GM18861 (cell line): ENCODE results near the gene NMRK1.

Experiments used
- ATAC-seq: cut with Tn5 transposase; IDR thresholded peaks from one replicate; pipeline ENCODE4 v1.9.1; 2021; ENCODE audit not compliant: unreplicated experiment

The NMRK1 gene

DNA sequence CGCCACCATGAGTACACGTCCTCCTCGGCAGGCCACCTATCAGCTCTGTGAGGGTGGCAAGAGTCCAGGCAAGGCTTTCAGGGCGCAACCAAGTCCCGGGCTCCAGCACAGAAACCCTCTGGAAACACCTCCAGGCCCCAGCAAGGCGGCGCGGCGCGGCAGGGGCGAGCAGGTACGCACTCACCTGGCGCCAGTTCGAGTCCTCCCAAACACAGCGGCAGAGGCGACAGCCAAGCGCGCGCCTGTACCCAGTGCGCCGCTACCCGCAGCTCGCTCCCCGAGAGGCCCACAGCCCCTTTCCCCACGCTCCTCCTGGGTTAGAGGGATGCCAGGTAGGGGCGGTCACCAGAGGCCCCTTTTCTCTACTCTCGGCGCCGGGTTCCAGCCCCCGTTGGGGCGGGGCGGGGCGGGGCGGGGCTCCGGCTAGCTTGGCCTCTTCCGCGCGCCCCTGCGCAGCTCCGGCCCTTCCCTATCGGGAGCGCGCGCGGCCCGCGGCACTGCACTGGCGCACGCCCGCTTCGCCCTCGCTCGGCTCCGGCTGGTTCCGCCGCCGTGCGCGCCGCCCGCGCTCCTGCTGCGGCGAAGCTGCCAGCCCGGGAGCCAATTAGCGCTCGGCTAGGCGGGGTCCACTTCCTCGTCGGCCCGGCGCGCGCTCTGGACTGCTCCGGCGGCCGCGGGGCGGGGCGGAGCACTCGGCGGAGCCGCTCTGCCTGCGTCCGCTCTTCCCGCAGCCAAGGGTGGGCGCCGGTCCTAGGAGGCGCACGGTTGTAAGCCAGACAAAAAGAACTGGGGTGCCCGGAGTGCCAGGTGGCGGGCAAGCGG is at the start of gene NMRK1, which contains the start of gene OSTF1:
NMRK1 (minus strand) TSS at position 332 of the 822 bp plus-strand sequence. CDS start 5,040 bp downstream, outside the sequence.
OSTF1 (plus strand) TSS at position 691 of the 822 bp plus-strand sequence. CDS start 179 bp downstream, outside the sequence.
- peak; percentile 86 for ATAC-seq

DNA sequence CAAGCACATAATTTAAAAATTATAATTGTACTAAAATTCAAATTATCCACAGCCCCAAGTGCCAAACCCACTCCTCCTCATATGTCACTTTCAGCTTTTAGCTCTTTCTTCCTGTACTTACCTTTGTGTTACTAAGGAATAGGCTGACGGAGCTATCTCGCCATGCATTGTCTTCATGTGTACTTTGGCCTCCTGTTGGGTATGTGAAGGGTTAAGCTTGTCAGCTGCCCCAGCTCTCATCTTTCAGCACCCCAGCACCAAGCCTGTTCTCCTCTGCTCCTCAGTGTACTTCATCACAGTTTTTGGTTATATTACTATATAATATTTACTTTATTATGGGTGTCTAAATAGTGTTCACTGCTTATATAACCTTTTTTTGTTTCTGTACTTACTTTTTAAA is 46.5 kb upstream of the NMRK1 start:
- ATAC-seq, result no peak

DNA sequence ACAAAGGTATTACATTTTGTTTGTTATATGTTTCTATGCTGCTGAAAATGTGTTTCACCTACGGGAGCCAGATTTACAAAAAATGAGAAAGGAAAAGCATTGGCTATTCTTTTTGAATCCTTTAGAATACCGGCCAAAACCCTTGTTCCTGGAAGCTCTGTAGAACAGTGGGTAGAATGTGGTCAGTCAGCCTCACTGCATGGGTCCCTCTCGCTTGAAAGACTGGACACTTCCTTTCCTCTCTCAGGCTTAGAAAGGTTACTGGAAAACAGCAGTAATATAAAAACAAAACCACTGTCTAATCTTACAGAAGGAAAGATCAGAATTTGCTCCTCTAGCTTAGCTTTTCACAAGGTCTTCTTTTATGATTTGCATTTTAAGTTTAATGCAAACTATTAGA is 45.4 kb upstream of the NMRK1 start:
- ATAC-seq, result no peak

DNA sequence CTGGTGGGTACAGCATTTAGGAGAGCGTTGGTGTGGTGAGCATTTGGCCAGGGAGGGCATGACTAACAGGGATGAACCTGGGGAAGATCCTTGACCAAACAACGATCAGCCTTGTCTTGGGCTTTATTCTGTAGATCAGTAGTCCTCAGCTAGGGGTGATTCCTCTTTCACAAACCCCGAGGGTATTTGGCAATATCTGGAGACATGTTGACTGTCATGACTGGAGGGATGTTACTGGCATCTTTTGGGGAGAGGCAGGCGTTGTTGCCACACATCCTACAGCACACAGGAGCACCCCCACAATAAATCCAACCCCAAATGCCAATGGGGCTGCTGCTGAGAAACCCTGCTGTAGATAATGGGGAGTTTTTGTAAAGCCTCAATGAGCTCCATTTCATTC is 44.3 kb upstream of the NMRK1 start:
- no peak for ATAC-seq

DNA sequence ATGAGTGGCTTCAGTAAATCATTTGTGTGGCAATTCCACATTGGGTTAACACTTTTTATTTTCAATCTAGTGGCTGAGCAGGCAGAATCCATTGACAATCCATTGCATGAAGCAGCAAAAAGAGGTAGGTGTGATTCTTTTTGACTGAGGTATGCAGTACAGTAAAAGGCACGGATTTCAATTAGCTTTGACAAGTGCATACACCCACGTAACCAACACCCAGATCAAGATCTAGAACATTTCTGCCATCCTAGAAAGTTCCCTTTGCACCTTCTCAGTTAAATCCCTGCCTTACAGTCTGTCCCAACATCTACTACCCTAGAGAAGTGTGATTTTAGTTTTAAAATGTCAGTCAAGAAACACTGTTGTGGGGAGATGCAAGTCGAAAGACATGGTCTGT is 43.7 kb upstream of the NMRK1 start:
- no peak for ATAC-seq

DNA sequence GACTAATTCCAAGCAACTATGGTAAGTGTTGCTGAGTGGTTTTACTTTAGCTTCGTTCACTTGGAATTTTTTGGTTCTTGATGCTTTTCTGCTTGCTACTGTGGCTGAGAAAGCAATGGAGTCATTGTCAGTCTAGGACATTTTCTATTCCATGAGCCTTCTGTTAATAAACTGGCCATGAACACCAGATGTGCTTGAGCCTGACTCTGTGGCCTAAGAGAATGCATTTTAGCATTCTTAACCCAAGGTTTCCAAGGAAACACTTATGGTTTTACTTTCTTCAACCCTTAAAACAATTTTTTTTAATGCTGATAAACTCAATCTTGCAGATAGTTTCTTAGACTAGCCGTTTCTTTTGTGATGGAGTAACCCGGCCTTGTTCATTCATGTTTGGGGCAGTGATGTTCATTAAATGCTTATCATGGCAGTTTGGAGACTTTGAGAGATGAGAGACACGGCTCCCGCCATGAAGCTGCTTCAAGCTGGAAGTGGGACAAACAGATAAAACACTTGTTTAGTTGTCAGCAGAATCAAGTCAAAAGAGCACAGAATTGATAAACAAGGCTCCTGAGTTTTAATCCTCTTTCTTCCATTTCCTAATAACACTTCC is 42.8 kb upstream of the NMRK1 start:
- no peak for ATAC-seq

DNA sequence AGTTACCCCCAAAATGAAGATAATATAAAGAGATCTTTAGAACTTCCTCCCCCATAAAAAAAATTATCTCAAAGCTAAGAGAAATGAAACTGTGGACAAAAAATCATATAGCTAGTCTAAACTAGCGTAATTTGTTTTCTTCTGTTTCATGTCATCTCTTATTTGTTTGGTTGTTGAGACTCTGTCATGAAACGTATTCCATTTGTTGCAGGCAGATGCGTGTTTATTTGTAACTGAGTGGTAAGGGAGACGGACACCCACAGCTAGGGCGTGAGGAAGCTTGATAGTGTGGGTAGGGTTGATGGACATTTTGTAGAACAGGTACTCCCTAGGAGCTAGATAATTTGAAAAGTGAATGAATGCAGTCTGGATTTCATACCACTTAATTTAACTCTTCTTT is 42.2 kb upstream of the NMRK1 start:
- no peak for ATAC-seq

DNA sequence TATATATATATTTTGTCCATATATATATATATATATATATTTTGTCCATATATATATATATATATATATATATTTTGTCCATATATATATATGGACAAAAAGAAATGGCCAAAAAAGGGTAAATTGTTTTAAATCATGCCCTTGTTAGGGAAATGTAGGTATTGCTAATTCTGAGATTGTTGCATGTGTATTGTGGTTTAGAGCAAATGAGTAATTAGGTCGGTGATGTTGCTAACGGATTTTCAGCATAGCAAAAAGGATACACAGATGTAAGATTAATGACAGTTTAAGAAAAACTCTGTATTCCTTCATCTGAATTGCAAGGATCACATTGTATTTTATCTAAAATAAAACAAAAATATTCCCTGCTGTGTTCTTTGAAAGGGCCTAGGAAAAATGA is 40.6 kb upstream of the NMRK1 start:
- ATAC-seq, result no peak

DNA sequence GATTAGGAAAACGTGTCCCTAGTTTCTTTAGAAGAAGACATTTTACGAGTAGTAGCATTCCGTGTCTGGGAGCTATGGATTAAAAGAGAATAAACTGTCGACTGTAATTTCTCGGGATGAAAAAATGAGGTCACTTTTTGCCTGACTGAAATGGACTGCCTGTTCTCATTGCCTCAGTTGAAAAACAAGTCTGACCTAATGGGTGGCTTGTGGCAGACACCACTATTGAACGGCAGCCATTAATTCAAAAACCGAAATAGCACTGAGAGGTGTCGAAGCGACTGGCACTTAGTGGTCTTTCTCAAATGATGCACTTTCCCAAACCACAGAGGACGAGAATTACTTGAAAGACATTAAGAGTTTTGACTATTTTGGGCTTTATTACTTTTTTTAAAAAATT is 35.7 kb upstream of the NMRK1 start:
- no peak for ATAC-seq

DNA sequence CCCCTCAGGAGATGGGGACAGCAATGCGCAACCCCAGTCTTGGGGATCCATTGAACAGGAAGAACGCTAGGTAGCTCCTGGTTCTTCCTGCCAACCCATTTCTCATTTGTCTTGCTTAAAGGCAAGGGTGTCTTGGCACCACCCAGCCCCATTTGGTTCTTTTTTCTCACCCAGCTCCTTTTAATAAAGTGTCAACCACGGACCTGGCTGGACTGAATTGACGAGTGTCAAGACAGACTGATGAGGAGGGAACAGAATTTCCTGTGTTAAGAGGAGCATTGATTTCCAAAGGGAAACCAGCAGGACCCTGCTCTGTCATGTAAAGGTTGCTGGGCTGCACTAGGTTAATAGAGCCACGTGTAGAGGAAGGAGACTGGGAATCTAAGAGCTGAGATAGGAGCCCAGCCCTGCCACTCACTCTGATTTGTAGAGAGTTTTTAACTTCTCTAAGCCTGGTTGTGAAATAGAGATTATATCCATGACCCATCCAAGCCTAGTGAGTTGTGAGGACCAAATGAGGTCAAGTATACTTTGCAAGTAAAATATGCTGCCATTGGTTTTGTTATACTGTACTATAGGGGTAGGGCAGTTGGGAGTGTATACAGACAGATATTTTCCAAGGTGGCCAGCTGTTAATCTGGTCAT is 34.1 kb upstream of the NMRK1 start:
- ATAC-seq, result no peak

DNA sequence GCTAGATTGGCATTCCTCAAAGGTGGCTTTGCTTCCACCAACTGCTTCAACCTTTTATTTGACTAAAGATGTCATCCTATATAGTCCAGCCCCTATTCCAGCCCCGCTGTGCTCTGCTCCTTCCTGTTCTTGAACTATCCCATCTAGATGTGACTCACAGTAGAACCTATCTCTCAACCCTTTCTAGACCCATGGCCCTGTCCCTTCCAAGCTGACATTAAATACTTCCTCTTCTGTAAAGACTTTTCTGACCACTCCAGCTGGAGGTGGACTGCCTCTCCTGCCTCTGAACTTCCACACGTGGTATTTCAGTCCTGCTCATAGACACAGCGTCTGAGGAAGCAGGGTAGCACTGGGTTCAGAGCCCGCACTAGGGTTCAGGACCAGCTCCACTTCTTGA is 32.7 kb upstream of the NMRK1 start:
- ATAC-seq, result no peak

DNA sequence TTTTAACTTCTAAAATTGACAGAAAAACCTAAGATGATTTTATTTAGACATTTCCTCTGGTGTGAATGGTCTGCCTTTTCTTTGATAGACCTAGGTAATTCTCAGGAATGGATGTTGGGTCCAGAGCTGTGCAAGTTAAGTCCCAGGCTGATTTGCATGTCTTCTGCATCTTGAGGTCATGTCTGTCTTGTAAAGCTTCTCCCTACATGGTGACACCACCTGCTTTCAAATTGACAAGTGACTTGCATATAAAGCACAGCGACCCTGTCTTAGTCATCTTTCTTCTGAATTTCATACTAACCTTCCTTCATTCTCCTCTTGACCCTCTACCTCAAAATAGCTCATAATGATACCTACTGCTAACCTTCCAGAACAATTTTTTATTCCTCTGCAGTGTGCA is 29.6 kb upstream of the NMRK1 start:
- no peak for ATAC-seq

DNA sequence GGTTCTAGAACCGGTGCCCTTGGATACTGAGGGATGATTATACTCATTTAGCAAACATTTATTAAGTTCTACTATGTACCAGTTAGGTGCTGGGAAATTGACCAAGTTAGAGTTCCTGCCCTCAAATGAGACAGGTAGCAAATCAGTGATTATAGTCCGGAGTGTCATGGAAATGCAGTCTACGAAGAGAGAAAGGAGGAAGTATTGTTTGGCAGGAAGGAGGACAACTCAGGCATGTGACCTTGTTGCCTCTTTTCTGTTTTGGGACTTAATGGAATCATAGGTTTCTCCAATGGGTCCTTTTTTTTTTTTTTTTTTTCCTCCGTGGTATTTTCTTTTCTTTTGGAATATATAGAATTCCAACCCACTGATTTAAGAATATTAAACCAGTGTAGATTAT is 28.4 kb upstream of the NMRK1 start:
- no peak for ATAC-seq

DNA sequence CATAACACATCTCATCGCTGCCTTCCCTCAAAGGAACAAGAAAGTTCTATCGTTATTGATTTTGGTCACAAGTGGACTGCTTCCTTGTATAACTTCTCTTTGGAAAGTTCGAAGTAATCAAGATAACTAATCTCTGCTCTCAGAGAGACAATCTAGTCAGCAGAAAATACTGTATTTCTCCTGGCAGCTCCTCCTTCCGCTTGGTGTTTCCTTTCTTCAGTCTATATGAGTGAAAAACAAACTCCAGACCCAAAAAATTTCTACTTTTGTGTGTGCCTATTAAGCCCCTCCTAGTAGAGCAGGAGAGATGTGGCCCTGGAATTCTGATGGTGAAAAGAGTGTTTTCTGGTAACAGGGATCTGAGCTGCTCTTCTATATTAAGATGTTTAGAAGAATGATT is 24.8 kb upstream of the NMRK1 start:
- no peak for ATAC-seq

DNA sequence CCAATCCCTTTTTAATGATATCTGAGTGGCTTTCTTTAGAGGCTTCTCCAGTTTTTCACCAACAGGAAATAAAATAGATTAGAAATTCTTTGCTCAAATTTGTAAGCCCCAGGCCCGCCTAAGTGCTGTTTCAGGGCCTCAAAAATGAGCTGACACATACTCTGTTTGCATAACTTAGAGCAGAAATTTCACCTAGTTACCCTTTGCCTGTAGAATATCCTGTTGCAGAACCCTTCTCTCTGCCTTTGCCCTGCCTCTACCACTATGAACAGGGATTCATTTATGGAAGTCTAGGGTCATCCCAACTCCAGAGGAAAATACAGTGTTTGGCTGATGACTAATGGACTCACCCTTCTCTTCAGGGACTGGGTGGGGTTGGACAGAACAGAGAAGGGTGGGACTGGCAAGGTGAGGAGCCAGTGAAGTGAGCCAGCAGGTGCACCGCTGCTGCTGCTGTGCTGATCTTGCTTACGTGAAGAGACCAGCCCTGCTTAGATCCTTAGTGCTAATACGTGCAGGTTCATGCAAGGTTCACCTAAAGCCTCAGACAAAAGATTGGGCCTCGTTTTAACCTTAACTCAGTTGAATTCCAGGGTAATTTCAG is 23.2 kb upstream of the NMRK1 start:
- ATAC-seq, result no peak

DNA sequence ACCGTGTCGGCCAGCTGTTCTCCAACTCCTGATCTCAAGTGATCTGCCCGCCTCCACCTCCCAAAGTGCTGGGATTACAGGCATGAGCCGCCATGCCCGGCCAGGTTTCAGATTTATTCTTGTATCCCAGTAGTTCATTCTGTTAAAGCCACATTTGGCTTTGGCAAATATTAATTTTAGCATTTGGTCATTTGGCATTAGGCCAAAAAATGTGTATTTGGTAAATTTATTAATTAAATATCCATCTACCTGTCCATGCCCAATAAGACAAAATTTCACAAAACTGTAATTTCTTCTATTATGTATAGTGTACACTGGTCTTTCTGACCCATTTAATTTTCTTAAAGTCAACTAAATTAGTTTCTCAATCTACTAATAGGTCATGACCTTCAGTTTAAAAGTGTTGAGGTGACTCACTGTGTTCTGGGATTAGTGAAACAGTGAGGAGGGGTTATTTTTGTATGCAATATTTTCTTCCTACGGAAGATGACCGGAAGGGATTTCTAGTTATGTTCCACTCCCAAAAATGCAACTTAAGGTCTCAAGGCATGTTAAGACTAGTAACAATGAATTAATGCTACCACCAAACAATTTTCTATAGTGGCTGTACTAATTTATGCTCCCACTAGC is 21.4 kb upstream of the NMRK1 start:
- ATAC-seq, result no peak

DNA sequence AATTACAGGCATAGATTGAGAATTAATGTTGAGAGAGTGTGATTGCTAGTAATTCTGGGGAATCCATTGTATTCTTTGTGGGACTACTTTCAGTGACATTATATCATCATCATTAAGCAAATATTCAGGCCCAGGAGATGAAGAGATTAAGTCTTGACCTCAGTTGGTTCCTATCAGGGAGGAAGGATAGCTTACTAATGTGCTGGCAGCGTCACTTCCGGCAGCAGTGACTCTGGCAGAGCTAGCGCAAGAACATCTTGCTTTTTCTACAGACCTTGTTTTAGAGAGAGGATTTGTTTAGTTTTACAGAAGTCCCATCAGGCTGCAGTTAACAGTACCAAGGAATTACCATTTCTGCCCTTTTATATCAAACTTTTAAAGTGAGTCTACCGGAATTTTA is 20.6 kb upstream of the NMRK1 start:
- ATAC-seq, result no peak

DNA sequence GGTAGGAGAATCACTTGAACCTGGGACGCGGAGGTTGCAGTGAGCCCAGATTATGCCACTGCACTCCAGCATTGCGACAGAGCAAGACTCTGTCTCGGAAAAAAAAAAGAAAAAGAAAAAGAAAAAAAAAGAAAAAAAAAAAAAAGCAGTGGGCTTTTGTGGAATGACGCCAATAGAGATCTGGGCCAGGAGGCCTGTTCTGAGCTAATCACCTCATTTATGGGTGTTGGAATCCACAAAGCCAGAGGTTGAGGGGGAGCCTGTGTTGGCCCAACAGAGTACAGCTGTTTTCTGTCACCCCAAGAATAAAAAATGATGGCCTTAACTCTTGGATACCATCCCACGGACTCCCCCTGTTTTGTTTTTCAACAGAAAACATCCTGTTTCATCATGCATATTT is 18.9 kb upstream of the NMRK1 start:
- no peak for ATAC-seq

DNA sequence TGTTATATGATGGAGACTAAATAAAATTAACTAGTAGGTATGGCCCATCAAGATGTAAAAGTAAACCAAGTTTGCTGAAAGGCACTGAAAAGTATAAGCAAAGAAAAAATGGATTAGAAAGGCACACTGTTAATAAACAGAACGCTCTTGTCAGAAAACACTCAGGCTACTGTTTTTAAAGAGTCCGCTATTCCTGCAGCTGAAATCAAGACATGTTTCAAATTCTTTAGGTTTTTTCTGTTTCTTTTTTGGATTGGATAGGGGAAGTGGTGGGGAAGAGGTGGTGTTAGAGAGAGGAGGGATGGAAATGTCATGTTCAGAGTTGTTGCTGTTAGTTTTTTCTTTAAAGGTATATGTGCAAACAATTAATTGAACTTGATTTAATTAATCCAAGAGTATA is 17.9 kb upstream of the NMRK1 start:
- no peak for ATAC-seq

DNA sequence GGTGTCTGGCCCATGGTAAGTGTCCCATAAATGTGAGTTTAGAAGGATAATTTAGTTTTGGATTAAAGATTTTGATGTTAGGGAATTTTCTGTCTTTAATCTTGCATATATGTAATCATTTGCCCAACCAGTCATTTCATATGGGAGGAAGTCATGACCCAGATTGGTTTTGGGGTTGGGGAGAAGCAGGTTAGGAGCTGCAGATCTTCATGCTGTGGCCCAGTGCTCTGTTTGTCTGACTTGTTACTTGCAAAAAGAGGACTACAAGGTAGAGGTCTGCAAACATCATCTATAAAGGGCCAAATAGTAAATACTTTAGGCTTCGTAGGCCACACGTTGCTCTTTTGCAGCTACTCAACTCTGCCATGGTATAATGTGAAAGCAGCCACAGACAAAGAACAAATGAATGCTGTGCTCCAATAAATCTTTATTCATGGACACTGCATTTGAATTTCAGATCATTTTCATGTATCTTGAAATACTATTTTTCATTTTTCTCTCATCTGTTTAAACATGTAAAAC is 17.1 kb upstream of the NMRK1 start:
- ATAC-seq, result no peak

DNA sequence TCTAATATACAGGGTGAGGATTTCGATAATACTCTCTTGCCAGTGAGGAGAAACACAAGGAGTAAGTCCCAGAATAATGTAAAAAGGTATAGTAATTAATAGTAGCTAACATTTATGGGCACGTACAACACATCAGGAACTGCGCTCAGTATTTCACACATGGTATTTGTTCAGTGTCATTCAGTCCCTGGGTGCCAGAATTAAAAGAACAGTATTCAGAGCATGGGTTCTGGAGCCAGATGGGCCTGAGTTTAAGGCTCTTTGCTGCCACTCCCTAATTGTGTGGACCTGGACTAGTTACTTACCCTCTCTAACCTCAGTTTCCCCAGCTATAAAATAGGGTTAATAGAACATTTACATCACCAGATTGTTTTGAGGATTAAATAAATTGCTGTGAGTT is 16.7 kb upstream of the NMRK1 start:
- ATAC-seq, result no peak
